Fibroblast of skin of back (primary cell): ENCODE measurements around the gene FSD2. TPM values are rescaled to one million over a fixed set of nuclear protein-coding genes. Genes with fewer than 3 reads are reported as not detected.

Source experiments
- DNase-seq: peaks from one replicate; pipeline ENCODE4 v3.0.0-alpha.2; 2013
- polyA plus RNA-seq, 2 experiments: library from polyadenylated mRNA; unstranded; fragments of 120-200 nt; gene quantifications; one replicate each; pipeline ENCODE4 v1.2.1, GENCODE V29; 2013; ENCODE audit not compliant: insufficient read length in 2 of 2

The FSD2 gene, protein sequence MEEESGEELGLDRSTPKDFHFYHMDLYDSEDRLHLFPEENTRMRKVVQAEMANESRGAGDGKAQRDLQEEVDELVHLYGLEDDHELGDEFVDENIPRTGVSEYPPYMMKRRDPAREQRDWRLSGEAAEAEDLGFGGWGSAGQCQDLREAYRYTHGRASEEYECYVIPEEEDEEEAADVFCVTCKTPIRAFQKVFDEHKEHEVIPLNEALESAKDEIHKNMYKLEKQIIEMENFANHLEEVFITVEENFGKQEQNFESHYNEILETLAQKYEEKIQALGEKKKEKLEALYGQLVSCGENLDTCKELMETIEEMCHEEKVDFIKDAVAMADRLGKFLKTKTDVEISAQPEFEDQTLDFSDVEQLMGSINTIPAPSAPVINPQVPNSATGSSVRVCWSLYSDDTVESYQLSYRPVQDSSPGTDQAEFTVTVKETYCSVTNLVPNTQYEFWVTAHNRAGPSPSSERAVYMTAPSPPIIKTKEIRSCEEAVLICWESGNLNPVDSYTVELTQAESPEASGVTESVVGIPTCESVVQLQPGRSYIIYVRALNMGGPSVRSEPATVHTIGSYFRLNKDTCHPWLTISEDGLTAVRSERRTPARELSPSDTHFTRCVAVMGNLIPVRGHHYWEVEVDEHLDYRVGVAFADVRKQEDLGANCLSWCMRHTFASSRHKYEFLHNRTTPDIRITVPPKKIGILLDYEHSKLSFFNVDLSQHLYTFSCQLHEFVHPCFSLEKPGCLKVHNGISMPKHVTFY
- polyA plus RNA-seq (2013, experiment 1 of 2; ENCODE audit: insufficient read length) = not detected
- 0.11 TPM for polyA plus RNA-seq (2013, experiment 2 of 2; ENCODE audit: insufficient read length)

DNA sequence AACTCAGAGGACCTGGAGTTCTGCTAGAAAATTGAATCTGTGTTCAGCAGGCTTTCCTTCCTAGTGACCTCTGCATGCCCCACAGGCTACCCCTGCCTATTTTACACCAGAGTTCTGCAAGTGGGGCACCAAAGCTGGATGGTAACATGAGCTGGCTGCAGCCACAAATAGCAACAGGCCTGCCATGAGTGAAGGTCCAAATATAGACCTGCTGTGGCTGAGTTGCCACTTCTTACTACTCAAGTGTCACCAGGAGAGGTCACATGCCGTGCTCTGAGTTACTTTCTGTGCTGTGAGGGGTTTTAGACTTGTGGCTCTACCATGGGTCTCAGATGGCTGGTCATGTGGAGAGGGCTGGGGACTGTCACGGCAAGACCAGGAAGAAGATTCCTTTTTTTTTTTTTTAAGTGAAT, at the start of gene FSD2:
Gene FSD2 (minus strand): TSS at position 76 of the 413 bp plus-strand sequence. CDS start 18,679 bp downstream, outside the sequence.
- DNase-seq = peak; percentile 12

DNA sequence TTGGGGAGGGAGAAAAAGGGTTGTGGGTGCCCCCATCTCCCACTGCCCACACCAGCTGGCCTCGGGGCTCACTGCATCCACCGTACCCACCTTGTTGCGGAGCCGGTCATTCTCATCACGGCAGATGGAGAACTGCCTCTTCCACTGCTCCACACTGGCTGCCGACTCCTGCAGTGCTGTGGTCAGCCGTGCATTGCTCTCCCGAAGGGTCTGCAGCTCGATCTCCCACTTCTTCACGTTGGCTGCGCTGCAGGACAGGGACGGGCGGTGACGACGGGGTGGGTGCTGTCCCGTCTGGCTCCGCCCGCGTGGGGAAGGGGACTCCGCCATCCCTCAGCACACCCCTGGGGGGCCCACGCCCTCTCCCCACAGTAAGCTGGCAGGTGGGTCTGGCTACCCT, 48.7 kb upstream of the FSD2 start:
- DNase-seq = no peak

DNA sequence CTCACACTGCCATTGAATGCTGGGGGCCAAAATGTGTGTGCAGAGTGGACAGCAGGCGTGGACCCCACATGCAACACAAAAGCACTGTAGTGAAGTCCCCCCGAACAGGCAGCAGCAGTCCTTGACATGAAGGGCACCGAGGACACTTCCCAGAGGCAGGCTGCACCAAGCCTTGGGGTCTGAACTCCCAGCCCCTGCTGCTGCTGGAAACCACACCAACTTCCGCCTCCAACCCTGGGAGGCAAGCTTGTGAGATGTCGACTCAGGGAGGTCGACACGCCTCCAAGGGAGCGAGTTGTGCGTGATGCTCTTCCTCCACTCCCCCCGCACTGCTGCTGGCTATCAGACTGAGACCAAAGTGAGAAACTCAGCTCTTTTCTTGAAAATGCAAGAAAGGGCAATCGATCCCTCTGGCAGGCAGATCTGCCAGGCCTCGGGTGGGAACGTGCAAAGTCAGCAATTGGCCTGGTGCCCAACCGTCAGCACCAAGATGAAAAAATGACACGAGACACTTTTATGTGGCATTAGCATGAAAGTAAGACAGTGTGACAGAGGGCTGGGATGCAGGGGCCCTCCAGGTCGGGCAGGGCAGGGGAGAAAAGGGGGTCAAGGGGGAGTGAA, 47.2 kb upstream of the FSD2 start:
- DNase-seq = no peak

DNA sequence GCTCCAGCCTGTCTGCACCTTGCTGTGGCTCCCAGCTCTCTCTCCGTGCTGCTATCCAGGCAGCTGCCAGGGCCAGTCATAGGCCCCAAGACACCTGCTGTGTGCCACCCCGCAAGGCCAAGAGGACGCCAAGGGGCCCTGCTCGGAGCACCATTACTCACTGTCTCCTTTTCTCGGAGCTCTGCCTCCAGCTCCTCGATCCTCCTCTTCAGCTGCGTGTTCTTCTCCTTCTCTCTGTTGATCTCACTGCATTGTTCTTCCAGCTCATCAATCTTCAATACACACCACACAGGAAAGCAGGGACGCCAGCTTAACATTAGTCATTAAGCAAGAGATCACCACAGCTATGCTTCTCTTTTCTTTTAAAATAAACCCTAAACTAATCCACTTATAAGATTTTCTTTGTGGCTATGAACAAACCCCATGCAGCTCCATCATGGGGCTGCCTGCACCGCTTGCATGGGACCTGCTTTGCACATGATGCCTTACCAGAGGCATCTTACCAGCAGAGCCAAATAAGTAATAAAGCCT, 46.2 kb upstream of the FSD2 start:
- DNase-seq = peak; percentile 34

DNA sequence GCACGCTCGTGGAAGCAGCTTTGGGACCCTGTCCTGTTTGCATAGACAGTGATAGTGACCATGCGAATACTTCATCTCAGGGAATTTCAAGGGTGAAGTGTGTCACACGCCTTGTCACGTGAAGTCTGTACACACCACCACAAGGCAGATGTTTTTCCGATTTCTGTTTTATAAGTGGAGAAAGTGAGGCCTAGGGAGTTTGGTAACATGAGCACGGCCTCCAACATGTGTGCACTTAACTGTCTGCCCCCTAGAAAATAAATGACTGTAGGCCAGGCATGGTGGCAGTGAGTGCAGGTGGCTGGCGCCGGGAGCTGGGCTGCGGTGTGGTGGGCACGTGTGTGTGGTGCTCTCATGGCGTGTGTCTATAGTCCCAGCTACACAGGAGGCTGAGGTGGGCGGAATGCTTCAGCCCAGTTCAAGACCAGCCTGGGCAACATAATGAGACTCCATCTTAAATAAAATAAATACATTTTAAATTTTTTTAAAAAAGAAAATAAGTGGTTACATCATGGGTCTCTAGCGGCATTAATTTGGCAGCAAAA, 45.5 kb upstream of the FSD2 start:
- no peak for DNase-seq

DNA sequence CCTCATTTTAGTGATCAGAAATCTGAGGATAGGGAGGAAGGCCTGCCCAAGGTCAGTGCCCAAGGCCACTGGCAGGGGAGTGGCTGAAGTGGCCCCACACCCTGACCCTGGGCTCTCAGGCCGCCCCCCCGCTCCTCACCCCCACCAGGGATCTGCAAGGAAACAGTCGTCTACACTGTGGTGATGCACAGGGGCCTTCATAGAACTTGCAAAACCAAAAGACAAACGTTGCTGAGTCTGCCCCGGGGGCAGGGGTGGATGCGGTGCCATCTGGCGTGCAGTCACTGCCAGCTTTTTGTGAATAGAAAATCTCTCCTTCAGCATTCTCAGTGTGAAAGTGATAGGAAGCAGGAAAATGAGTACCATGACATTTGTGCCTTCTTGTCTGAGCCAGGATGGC, 44.9 kb upstream of the FSD2 start:
- DNase-seq = no peak

DNA sequence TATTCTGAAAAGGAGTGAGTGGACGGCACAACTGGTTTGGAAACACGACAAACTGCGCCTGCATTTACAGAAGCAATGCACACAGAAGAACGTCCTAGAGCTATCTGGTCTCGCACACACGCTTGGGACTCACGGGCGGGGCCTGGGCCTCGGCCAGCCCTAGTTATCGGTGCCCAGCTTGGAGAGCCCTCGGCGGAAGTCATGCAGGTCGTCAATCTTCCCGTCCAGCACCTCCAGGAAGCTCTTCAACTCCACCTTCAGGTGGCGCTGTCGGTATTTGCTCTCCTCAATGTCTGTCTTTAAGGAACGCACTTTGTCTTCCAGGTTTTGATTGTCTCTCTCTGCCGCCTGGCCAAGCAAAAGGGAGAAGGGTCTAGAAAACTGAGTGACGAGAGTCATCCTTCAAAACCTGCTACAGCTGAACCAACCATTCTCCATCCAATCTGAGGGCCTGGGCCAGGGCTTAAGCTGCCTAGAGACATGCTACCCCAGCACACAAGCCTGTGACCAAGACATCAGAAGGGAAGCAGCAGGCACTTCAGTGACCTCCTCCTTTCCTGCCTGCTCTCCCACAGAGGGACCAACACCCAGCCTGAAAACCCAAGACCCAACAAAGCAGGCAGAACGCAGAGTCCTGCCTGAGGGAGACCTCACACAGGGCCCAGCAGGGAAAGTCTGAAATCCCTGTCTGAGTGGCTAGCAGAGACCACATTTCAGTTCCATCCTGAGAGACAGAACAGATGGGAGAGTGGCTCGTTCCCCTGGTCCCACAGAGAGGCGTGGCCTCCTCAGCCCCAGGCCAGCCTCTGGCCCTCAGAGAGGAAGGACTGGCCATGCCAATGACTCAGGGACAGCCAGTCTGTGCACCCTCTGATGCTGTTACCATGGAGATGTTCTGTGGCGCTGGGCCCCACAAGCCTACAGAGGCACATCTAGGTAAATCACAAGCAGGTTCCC, 44.0 kb upstream of the FSD2 start:
- DNase-seq = peak; percentile 78

DNA sequence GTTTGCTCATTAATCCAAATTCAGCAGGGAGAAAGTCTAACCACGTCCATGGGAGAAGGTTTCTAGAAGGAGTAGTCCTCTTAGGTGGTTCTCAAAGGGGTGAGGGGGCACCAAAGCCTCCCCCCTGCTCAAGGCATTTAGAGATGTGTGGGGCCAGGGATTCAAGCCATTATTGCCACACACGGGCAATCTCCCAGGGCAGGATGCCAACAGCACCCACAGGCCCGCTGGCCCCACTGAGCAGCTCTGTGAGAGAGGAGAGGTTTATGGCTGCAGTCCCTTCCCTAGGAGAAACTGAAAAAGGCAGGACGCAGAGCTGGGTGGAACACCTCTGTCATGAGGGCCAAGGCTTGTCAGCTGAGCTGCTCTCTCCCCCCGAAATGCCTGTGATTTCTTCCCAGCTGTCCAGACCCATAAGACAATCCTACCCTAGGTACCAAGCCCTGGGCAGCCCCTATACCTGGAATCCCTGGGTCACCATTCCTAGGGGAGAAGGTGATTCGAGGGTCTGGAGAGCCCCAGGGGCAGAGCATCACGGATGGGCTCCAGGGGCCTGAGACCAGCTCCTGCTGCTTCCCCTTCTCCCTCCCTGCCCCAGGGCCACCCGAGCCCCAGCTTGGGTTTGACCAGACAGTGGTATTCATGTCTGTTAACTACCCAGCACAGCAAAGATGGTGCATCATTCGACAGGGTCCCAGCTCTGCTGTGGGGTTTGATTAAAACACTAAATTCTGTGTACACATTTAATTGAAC, 42.5 kb upstream of the FSD2 start:
- no peak for DNase-seq

DNA sequence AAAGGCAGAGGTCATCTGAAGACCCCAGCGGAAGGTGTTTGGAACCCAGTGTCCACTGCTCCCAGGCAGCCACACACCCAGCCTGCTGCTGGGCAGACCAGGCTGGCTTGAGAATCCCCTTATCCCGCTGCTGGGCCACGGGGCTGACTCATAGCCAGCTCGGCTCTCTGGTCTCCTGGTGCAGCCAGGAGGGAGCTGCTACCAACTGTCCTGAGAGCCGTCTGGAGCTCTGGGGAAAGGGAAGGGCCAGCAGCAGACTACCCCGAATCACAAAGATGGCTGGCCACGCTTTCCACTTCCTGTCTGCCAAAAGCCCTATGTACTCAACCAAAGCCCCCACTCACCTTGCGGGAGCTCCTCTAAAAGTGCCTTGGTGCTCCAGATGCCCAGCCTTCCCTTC, 41.8 kb upstream of the FSD2 start:
- no peak for DNase-seq

DNA sequence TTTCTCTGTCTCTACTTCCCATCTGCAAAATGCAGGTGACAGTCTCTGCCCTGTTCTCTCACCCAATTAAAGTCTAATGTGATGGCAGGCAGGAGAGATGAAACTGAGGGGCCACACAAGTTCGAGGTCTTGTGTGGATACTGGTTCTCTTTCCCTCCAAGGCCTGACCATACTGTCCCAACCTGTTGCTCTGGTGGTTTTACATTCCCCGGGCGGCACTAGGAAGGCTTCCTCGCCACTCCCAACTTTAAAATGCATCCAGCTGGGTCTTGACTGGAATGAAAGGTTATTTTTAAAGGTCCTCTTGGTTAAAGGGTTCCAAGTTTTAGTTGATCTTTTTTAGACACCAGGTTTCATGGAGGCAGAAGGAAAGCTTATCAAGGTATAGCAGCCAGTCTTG, 40.8 kb upstream of the FSD2 start:
- no peak for DNase-seq

DNA sequence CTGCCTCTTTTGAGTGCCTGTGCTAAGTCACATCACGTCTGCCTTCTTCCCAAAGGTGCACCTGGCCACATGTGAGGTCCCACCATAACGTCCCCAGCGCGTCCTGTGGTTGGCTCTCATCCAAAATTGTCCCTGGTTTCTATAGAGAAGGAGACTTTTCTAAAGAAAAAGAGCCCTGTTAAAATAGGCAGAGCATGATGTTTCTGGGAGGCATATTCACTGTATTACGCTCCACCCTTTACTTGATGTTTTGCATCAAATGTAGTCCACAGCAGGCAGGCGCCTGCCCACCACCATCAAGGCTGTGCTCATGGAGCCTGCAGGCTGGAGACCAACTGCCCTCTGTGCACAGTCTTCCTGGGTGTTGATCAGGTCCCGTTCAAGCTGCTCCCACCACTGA, 39.8 kb upstream of the FSD2 start:
- DNase-seq = no peak

DNA sequence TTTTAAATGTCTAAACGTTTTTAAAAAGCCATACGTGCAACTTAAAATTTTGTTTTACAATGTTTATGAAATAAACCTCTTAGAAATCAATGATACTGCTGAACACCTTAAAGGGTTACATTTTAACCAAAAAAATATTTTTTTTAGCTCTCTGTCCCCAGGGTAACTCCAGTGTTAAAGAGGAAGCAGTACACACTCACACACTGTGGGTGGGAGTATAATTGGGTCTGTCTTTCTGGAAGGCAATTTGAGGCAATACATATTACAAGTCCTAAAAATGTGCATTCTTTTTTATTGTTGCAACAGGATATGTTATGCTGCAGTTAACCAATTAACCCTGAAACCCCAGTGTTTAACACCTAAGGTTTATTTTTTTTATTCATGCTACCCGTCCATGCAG, 37.7 kb upstream of the FSD2 start:
- DNase-seq = no peak

DNA sequence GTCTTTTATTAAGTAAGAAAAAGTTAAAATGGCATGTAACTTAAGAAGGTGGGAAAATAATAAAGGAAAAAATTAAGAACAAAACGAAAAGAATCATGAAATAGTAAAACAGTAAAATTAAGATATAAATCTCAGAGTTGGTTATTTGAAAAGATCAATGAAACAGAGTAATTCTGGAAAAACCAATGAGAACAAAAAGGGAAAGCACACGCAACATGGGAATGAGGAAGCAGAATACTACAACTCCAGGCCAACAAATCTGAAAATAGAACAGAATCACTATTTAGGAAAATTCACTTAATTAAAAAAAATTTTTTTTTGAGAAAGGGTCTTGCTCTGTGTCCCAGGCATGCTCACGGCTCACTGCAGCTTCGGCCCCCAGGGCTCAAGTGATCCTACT, 34.3 kb upstream of the FSD2 start:
- DNase-seq = no peak

DNA sequence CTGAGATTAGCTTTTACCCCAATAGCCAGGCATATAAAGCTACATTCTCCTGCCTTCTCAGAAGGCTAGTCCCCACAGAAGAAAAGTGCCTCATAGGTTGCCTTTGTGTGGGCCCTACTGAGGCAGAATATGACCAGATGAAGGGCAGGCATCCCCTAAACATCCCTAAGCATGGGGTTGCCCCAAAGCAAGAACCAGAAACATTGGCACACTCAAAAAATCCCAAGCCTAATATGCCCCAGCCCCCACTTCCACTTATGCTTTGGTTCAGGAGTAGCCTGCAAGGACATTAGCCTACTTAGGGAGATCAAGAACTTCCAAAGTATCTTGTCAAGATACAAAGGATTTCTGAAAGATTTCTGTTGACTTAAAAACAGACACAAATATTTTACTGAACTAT, 33.3 kb upstream of the FSD2 start:
- no peak for DNase-seq

DNA sequence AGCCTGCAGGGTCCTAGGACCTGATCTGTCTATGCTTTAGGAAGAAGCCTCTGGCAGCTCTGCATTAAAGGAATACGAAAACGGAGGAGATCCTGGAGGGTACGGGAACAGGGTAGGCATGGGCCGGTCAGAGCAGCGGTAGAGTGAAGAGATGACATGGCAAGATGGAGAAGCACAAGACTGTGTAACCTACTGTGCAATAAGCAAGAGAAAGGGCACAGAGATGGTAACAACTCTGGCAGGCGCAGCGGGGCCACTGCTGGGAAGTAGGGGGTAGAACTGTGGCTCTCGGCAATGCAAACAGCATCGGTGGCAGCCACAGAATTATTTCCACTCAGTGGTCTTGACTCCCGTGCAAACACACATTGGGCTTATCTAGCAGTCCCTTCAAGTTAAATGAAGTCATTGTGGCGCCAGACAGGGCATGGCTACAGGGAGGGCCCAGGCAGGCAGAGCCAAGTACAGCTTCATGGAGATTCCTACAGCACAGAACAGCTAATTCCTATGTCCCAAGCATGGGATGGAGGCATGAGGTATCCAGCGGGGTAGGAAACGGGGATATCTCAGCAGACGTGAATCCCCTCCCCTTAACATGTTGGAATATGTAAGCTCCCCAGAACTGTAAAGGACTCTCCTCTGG, 32.3 kb upstream of the FSD2 start:
- no peak for DNase-seq

DNA sequence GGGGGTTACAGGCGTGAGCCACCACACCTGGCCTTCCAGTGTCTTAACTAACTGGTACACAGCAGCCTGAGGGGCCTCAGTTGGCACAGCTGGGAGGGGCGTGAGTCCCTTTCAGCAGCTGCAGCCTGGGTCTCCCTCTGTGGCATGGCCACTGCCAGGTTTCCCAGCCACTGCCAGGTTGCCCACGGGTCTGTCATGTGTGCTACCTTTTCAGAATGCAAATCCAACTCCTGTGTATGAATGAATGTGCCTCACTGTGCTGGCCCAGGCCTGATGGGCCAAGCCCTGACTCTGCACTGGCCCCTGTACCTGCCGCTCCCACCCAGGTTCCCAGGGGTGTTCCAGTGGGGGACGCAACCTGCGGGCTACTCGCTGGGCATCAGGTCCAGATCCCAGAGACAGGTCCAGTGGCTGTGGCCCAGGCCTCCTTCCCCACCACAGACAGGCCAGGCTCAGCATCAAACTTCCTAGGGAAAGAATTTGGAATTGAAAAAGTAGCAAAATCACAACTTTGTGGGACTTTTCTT, 29.6 kb upstream of the FSD2 start:
- DNase-seq = no peak

DNA sequence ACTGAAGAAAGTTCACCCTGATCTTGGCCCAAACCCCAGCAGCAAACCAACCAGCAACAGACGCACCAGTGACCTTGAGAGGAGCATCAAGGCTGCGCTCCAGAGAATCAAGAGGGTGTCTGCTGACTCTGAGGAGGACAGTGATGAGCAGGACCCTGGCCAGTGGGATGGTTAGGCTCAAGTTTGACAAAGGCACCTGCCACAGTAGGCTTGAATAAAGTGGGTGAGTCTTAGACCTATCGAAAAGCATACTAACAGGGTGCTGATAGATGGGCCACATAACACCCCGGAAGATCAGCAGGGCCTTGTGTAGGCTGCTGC, 27.5 kb upstream of the FSD2 start:
- no peak for DNase-seq

DNA sequence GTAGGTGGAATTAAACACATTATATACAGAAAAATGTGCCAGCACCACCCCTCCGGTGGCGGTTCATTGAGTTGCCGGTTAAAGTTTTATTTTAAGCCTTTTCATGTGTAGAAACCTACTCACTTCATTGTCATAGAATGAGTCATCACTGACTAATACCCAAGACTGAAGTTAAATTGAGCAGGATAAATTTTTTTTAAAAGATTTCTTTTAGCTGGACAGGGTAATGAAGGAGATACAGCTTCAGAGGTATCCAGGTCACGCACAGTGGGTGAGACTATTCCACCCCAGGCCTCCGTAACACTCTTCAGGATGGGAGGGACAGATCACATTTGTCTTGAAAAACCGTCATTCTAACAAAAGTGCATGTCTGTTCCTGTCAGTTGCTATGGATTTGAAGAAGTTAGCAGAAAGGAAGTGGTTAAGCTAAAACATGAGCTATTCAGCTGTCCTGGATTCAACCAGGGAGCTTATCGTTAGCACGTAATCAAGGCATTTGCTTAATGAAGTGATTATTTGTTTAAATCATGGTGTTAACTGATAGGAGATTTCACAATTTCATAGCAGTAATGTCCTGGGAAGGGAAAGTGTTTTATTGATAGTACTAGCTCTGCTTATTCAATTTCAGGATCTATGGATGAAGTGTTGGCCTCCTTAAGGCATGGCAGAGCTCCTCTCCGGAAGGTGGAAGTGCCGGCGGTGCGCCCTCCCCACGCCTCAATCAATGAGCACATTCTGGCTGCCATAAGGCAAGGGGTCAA, 26.9 kb upstream of the FSD2 start:
- DNase-seq = peak; percentile 93

DNA sequence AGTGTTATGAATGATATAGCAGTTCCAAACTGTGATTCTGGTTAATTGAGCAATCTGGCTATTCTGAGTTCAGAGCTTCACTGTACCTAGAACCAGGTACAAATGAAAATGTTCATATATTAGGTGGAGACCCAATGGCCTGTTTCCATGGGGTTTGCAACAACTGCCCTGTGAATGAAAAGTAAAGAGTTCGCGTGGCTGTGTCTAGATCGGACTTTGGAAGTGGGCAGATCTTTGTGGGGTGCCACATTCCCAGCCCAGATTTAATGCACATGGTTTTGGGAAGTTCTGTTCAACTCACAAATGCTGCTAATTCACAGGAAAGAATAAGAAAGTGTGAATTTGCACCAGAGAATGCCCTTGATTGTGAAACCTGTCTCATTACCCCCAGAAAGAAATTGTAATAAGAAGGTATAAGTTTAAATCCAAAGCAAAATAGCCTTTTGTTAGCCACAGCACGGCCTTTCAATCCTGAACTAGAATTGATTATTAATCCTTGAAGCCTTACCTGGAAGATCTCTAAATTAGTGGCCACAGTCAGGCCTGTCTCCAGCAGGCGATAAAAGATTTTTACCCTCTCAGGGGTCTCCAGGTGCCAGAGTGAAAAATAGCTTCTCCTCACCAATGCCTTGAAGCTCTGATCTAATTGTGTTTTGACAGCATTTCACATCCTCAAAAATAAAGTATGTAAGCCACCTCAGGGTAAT, 26.2 kb upstream of the FSD2 start:
- no peak for DNase-seq
